Measurements from ENCODE around the gene ZNF770.
"Not testable (repeated sequence)": the region's sequence is repeated elsewhere in the genome, so short reads cannot be mapped to it uniquely, and the experiment has no call there.

Gene ZNF770

DNA sequence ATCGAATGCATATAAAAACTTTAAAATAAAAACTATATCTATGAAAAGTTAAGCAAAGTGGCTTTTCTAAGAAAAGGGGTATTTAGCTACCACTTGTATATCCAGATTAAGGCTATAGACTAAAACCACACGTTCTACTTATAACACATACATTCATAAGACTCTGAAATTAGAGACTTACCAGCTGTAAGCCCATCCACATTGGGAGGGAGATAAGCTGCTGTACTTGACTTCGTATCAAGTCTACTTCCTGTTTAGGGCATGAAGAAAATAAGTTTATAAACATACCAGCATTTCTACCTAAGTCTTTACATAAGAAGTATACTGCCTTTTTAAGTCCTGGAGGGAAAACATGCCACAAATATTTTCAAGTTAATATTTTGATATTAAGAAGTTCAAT, 46.3 kb downstream of the ZNF770 start:
- TF ChIP-seq, protein P1, sequence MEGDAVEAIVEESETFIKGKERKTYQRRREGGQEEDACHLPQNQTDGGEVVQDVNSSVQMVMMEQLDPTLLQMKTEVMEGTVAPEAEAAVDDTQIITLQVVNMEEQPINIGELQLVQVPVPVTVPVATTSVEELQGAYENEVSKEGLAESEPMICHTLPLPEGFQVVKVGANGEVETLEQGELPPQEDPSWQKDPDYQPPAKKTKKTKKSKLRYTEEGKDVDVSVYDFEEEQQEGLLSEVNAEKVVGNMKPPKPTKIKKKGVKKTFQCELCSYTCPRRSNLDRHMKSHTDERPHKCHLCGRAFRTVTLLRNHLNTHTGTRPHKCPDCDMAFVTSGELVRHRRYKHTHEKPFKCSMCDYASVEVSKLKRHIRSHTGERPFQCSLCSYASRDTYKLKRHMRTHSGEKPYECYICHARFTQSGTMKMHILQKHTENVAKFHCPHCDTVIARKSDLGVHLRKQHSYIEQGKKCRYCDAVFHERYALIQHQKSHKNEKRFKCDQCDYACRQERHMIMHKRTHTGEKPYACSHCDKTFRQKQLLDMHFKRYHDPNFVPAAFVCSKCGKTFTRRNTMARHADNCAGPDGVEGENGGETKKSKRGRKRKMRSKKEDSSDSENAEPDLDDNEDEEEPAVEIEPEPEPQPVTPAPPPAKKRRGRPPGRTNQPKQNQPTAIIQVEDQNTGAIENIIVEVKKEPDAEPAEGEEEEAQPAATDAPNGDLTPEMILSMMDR (IDR thresholded peaks at IDR 0.05; ENCODE audit: borderline replicate concordance, control extremely low read depth, extremely low read depth, insufficient read depth, missing control alignments) = no peak
- in situ Hi-C loops (cut with MboI; ENCODE audit: low sequenced_read_pairs, unreplicated experiment) = no loop called here
- DNase-seq (ENCODE audit: low spot score) = no peak

- in situ Hi-C loops (cut with MboI; ENCODE audit: low sequenced_read_pairs, unreplicated experiment) = no loop called here
- no peak for DNase-seq (ENCODE audit: low spot score)
- TF ChIP-seq, protein P1 (IDR thresholded peaks at IDR 0.05; ENCODE audit: borderline replicate concordance, control extremely low read depth, extremely low read depth, insufficient read depth, missing control alignments) = no peak
Observed at GRCh38 chr15:34941185-34941698, 46.8 kb downstream of the ZNF770 start.

GRCh38 chr15:34933432-34933975, 54.6 kb downstream of the ZNF770 start:
- in situ Hi-C loops (cut with MboI; ENCODE audit: low sequenced_read_pairs, unreplicated experiment) = no loop called here
- DNase-seq (ENCODE audit: low spot score) = no peak
- TF ChIP-seq, protein P1 (IDR thresholded peaks at IDR 0.05; ENCODE audit: borderline replicate concordance, control extremely low read depth, extremely low read depth, insufficient read depth, missing control alignments) = no peak

DNA sequence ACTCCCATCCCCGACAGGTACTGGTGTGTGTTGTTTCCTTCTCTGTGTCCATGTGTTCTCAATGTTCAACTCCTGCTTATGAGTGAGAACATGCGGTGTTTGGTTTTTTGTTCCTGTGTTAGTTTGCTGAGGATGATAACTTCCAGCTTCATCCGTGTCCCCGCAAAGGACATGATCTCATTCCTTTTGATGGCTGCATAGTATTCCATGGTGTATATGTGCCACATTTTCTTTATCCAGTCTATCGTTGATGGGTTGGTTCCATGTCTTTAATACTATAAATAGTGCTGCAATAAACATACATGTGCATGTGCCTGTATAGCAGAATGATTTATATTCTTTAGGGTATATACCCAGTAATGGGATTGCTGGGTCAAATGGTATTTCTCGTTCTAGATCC, 59.7 kb downstream of the ZNF770 start:
- in situ Hi-C loops (cut with MboI; ENCODE audit: low sequenced_read_pairs, unreplicated experiment) = loop anchor here (10.0 kb wide), 2 partner anchors 224 to 324 kb away; no protein-coding TSS in a partner anchor
- DNase-seq (ENCODE audit: low spot score) = not testable (repeated sequence)
